ENCODE data around the gene INSR.

Gene INSR

GRCh38 chr19:7203332-7203731, 90.9 kb downstream of the INSR start:
- DNase-seq (ENCODE audit: low read depth, low spot score): no peak
- H3K4me3 ChIP-seq (ENCODE audit: low read length): no peak overlapping the region

- no peak overlapping the region for H3K4me3 ChIP-seq (ENCODE audit: low read length)
- no peak for DNase-seq (ENCODE audit: low read depth, low spot score)
These were observed 91.3 kb downstream of the INSR start for GRCh38 chr19:7202888-7203287.

GRCh38 chr19:7200736-7201135, 93.5 kb downstream of the INSR start:
- DNase-seq (ENCODE audit: low read depth, low spot score): no peak
- H3K4me3 ChIP-seq (ENCODE audit: low read length): no peak overlapping the region

- H3K4me3 ChIP-seq (ENCODE audit: low read length): no peak overlapping the region
- no peak for DNase-seq (ENCODE audit: low read depth, low spot score)
These were observed 94.3 kb downstream of the INSR start for GRCh38 chr19:7199613-7200533.

GRCh38 chr19:7197760-7198696, 96.2 kb downstream of the INSR start:
- H3K4me3 ChIP-seq (ENCODE audit: low read length): peak overlapping the region; percentile 79
- DNase-seq (ENCODE audit: low read depth, low spot score): peak; percentile 90

GRCh38 chr19:7197119-7197759, 97.0 kb downstream of the INSR start:
- peak; percentile 94 for DNase-seq (ENCODE audit: low read depth, low spot score)

GRCh38 chr19:7196763-7197118, 97.5 kb downstream of the INSR start:
- peak overlapping the region; percentile 61 for H3K4me3 ChIP-seq (ENCODE audit: low read length)
- no peak for DNase-seq (ENCODE audit: low read depth, low spot score)

More at GRCh38 chr19:7197119-7197759, 97.0 kb downstream of the INSR start:
- H3K4me3 ChIP-seq (ENCODE audit: low read length): peak overlapping the region; percentile 61

GRCh38 chr19:7195046-7195445, 99.2 kb downstream of the INSR start:
- no peak for DNase-seq (ENCODE audit: low read depth, low spot score)
- no peak overlapping the region for H3K4me3 ChIP-seq (ENCODE audit: low read length)

GRCh38 chr19:7194566-7194965, 99.6 kb downstream of the INSR start:
- no peak overlapping the region for H3K4me3 ChIP-seq (ENCODE audit: low read length)
- DNase-seq (ENCODE audit: low read depth, low spot score): no peak

- peak overlapping the region; percentile 23 for H3K4me3 ChIP-seq (ENCODE audit: low read length)
- DNase-seq (ENCODE audit: low read depth, low spot score): peak; percentile 70
These were observed 102.1 kb downstream of the INSR start for GRCh38 chr19:7191946-7192691.

GRCh38 chr19:7188698-7189629, 105.2 kb downstream of the INSR start:
- no peak overlapping the region for H3K4me3 ChIP-seq (ENCODE audit: low read length)
- DNase-seq (ENCODE audit: low read depth, low spot score): no peak

- H3K4me3 ChIP-seq (ENCODE audit: low read length): no peak overlapping the region
These were observed 106.4 kb downstream of the INSR start for GRCh38 chr19:7187605-7188339.

GRCh38 chr19:7182489-7182888, 111.7 kb downstream of the INSR start:
- H3K4me3 ChIP-seq (ENCODE audit: low read length): no peak overlapping the region
- no peak for DNase-seq (ENCODE audit: low read depth, low spot score)

More at GRCh38 chr19:7187605-7188339, 106.4 kb downstream of the INSR start:
- no peak for DNase-seq (ENCODE audit: low read depth, low spot score)

- DNase-seq (ENCODE audit: low read depth, low spot score): no peak
- H3K4me3 ChIP-seq (ENCODE audit: low read length): no peak overlapping the region
These were observed 114.3 kb downstream of the INSR start for GRCh38 chr19:7179917-7180306.

- no peak for DNase-seq (ENCODE audit: low read depth, low spot score)
- H3K4me3 ChIP-seq (ENCODE audit: low read length): no peak overlapping the region
These were observed 116.3 kb downstream of the INSR start for GRCh38 chr19:7177926-7178325.

GRCh38 chr19:7176792-7177191, 117.4 kb downstream of the INSR start:
- DNase-seq (ENCODE audit: low read depth, low spot score): no peak
- H3K4me3 ChIP-seq (ENCODE audit: low read length): no peak overlapping the region

- H3K4me3 ChIP-seq (ENCODE audit: low read length): no peak overlapping the region
- no peak for DNase-seq (ENCODE audit: low read depth, low spot score)
These were observed 121.4 kb downstream of the INSR start for GRCh38 chr19:7172794-7173193.

All from Jurkat, Clone E6-1 (cell line).